IMR-90 (cell line): ENCODE results near the gene SGO2. TPM values are rescaled to one million over a fixed set of nuclear protein-coding genes. Genes with fewer than 3 reads are reported as not detected.

Experiments used
- ATAC-seq: fragments of 200-7000 bp; cut with Tn5 transposase; 2 replicates; pipeline ENCODE4 v1.9.1; 2020; ENCODE audit warnings: low read depth, mild to moderate bottlenecking, moderate library complexity
- BruUV-seq: library from RNA; stranded (reverse); fragments of 400-500 nt; replicated peaks from 2 replicates; lab custom pipeline; 2021; lab: Mats Ljungman, UMichigan
- CTCF ChIA-PET: fragments of 300-600 bp; formaldehyde crosslinking; extraction: SDS; loops from one replicate; lab custom pipeline; 2021; ENCODE audit warnings: antibody characterized with exemption; lab: Yijun Ruan, JAX
- POLR2A ChIA-PET: fragments of 300-600 bp; sonication (Branson Sonifier 250); formaldehyde crosslinking; loops from one replicate; lab custom pipeline; 2022; ENCODE audit warnings: antibody characterized with exemption; ENCODE audit not compliant: unreplicated experiment; lab: Charles Lee
- DNase-seq: peaks from one replicate; pipeline ENCODE4 v3.0.0; 2013
- H2AFZ ChIP-seq: replicated peaks from 2 replicates; pipeline ENCODE3; 2013; ENCODE audit warnings: low read length, mild to moderate bottlenecking; ENCODE audit not compliant: poor library complexity
- H2AK5ac ChIP-seq: 2 replicates; pipeline ENCODE4 v1.6.1; 2013; ENCODE audit warnings: low read depth, low read length, inconsistent platforms
- H2AK9ac ChIP-seq: replicated peaks from 2 replicates; pipeline ENCODE3; 2013; ENCODE audit warnings: mild to moderate bottlenecking, low read depth, low read length, moderate library complexity; ENCODE audit not compliant: poor library complexity
- H2BK120ac ChIP-seq: 2 replicates; pipeline ENCODE4 v1.6.1; 2013; ENCODE audit warnings: low read depth, low read length, inconsistent platforms
- H2BK15ac ChIP-seq: 3 replicates; pipeline ENCODE4 v1.6.1; 2013; ENCODE audit warnings: low read depth, low read length, inconsistent platforms
- H2BK20ac ChIP-seq: 2 replicates; pipeline ENCODE4 v1.6.1; 2013; ENCODE audit warnings: low read depth, mild to moderate bottlenecking, inconsistent platforms, low read length, moderate library complexity
- H2BK5ac ChIP-seq: 2 replicates; pipeline ENCODE4 v1.6.1; 2013; ENCODE audit warnings: mild to moderate bottlenecking, low read depth, low read length, inconsistent platforms; ENCODE audit not compliant: poor library complexity, severe bottlenecking
- H3K14ac ChIP-seq: replicated peaks from 2 replicates; pipeline ENCODE4 v1.6.1; 2013; ENCODE audit warnings: low read depth, low read length, inconsistent platforms
- H3K18ac ChIP-seq: 2 replicates; pipeline ENCODE4 v1.6.1; 2013; ENCODE audit warnings: low read depth, low read length, control low read depth
- H3K23ac ChIP-seq: 2 replicates; pipeline ENCODE4 v1.6.1; 2013; ENCODE audit warnings: low read depth, low read length, inconsistent platforms
- H3K27ac ChIP-seq: 2 replicates; pipeline ENCODE4 v1.5.1; 2013; ENCODE audit warnings: mild to moderate bottlenecking, control low read depth, low read length; ENCODE audit not compliant: insufficient read depth
- H3K27me3 ChIP-seq: 2 replicates; pipeline ENCODE4 v1.6.1; 2013; ENCODE audit warnings: low read length; ENCODE audit not compliant: control insufficient read depth, insufficient read depth
- H3K36me3 ChIP-seq: 2 replicates; pipeline ENCODE4 v1.6.1; 2013; ENCODE audit warnings: low read length, mixed read lengths; ENCODE audit not compliant: control insufficient read depth, insufficient read depth
- H3K4ac ChIP-seq: 2 replicates; pipeline ENCODE4 v1.6.1; 2013; ENCODE audit warnings: low read depth, low read length, inconsistent platforms
- H3K4me1 ChIP-seq: 2 replicates; pipeline ENCODE4 v1.6.1; 2013; ENCODE audit warnings: low read length, mixed read lengths; ENCODE audit not compliant: control insufficient read depth, insufficient read depth
- H3K4me2 ChIP-seq: 2 replicates; pipeline ENCODE4 v1.6.1; 2013; ENCODE audit warnings: low read depth, mild to moderate bottlenecking, control low read depth, low read length, moderate library complexity
- H3K4me3 ChIP-seq: 2 replicates; pipeline ENCODE4 v1.5.1; 2013; ENCODE audit warnings: low read depth, mild to moderate bottlenecking, control low read depth, low read length, moderate library complexity; ENCODE audit not compliant: insufficient read depth
- H3K56ac ChIP-seq: 2 replicates; pipeline ENCODE4 v1.6.1; 2013; ENCODE audit warnings: low read length, inconsistent platforms; ENCODE audit not compliant: insufficient read depth; ENCODE audit errors: extremely low read depth
- H3K79me1 ChIP-seq, 2 experiments: 2 replicates each; pipeline ENCODE4 v1.6.1; 2013; ENCODE audit warnings: low read length in 2 of 2, inconsistent platforms in 1 of 2, low read depth in 1 of 2
- H3K9ac ChIP-seq: 2 replicates; pipeline ENCODE4 v1.6.1; 2013; ENCODE audit warnings: low read depth, low read length, control low read depth
- H3K9me1 ChIP-seq: 2 replicates; pipeline ENCODE4 v1.6.1; 2013; ENCODE audit warnings: low read length, inconsistent platforms; ENCODE audit not compliant: insufficient read depth
- H3K9me3 ChIP-seq: 2 replicates; pipeline ENCODE4 v1.6.1; 2013; ENCODE audit warnings: low read length; ENCODE audit not compliant: control insufficient read depth, insufficient read depth
- H4K20me1 ChIP-seq: 2 replicates; pipeline ENCODE4 v1.6.1; 2013; ENCODE audit warnings: low read length, inconsistent platforms; ENCODE audit not compliant: insufficient read depth
- H4K5ac ChIP-seq: 2 replicates; pipeline ENCODE4 v1.6.1; 2013; ENCODE audit warnings: mild to moderate bottlenecking, low read depth, low read length, control low read depth
- H4K8ac ChIP-seq, 2 experiments: 2 replicates each; pipeline ENCODE4 v1.6.1; 2013; ENCODE audit warnings: low read depth in 2 of 2, low read length in 2 of 2, control low read depth in 1 of 2, inconsistent platforms in 1 of 2
- H4K91ac ChIP-seq: 2 replicates; pipeline ENCODE4 v1.6.1; 2013; ENCODE audit warnings: low read depth, low read length, inconsistent platforms; ENCODE audit not compliant: insufficient read depth
- CTCF ChIP-seq: conservative IDR thresholded peaks from 2 replicates; pipeline ENCODE4 v1.5.1; 2012; ENCODE audit warnings: mild to moderate bottlenecking, low read depth, low read length, improper control_type of control experiment
- MAZ ChIP-seq: IDR thresholded peaks from 2 replicates; pipeline ENCODE4 v1.6.1; 2012; ENCODE audit warnings: low read depth, mild to moderate bottlenecking, low read length, improper control_type of control experiment, moderate library complexity, borderline replicate concordance
- NFE2L2 ChIP-seq: fragments of 150-350 bp; IDR thresholded peaks from 2 replicates; pipeline ENCODE4 v1.6.1; 2016; ENCODE audit warnings: low read depth, mild to moderate bottlenecking, low read length
- WGBS, 2 experiments: methylation state at CpG; one replicate each; pipeline versions ENCODE4 v1.1.5 to v1.1.7; 2013; ENCODE audit warnings: missing lambda C conversion rate in 2 of 2; ENCODE audit not compliant: insufficient read length in 1 of 2; ENCODE audit errors: extremely low coverage in 2 of 2; 5-methylcytosine and 5-hydroxymethylcytosine counted together
- dilution Hi-C: fragments of 300-500 bp; cut with HindIII; formaldehyde crosslinking; loops from one replicate; pipeline ENCODE4 v1.14.3; 2018; ENCODE audit warnings: low sequenced_read_pairs; ENCODE audit not compliant: unreplicated experiment
- in situ Hi-C: fragments of 300-500 bp; cut with MboI; formaldehyde crosslinking; loops from 3 replicates; pipeline ENCODE4 v1.14.3; 2019; ENCODE audit warnings: low sequenced_read_pairs, inconsistent platforms, mixed read lengths
- intact Hi-C: fragments of 100-400 bp; cut with micrococcal nuclease; formaldehyde crosslinking; loops from 2 replicates; pipeline ENCODE4 v1.10.0; 2022
- polyA plus RNA-seq, 3 experiments: library from polyadenylated mRNA; depleted of rRNA; stranded (reverse); fragments of >200 nt; gene quantifications; 2 replicates each; pipeline ENCODE4 v1.2.3, GENCODE V29; 2012; ENCODE audit warnings: low replicate concordance in 1 of 3
- total RNA-seq: library from RNA; depleted of rRNA; stranded (reverse); fragments of >200 nt; gene quantifications from 2 replicates; pipeline ENCODE4 v1.2.3, GENCODE V29; 2012

The SGO2 gene
- total and polyA plus RNA-seq, 2 of the 4 experiments (the other 2 are of a cell fraction), result 5.4 to 6.3 TPM

- Histone ChIP-seq H2AK5ac (no peak overlapping the region), H3K23ac (no peak overlapping the region), H2BK120ac (no peak overlapping the region), H2BK15ac (no peak overlapping the region), H3K36me3 (peaks cover 12% of the 10 kb centered on the region; the same call in 1 of the 2 replicates), H4K5ac (no peak overlapping the region), H3K4me3 (no peak overlapping the region), H3K79me1 (peaks cover 0 to 9% of the 10 kb centered on the region in 2 experiments; a peak in 1 of 4 replicates), H3K9me1 (peaks cover 9% of the 10 kb centered on the region), H4K20me1 (no peaks in the 10 kb centered on the region), H3K56ac (no peak overlapping the region), H2AK9ac (no peak overlapping the region), H3K27me3 (no peaks in the 10 kb centered on the region), H2AFZ (no peak overlapping the region), H3K27ac (no peak overlapping the region), H4K91ac (no peak overlapping the region), H3K14ac (no peak overlapping the region), H3K18ac (no peak overlapping the region), H3K9ac (no peak overlapping the region), H3K4me1 (peaks cover 19% of the 10 kb centered on the region), H4K8ac (no peak overlapping the region), H3K9me3 (no peaks in the 10 kb centered on the region), H2BK20ac (no peak overlapping the region), H2BK5ac (no peak overlapping the region), H3K4ac (no peak overlapping the region), H3K4me2 (no peak overlapping the region)
- in situ Hi-C loops (no loop called here), dilution Hi-C loops (no loop called here), intact Hi-C loops (loop anchor here (5.0 kb wide), 2 partner anchors 219 to 236 kb away; no protein-coding TSS in a partner anchor)
- DNase-seq, result peak; percentile 25
- ATAC-seq, result no peak
- TF ChIP-seq CTCF (peak; percentile 25; the same call in 1 of the 2 replicates), MAZ (no peak), NFE2L2 (no peak)
- BruUV-seq, result no TSS peak
- 100% methylated on average over 1 of the region's 4 CpGs; no CpG with 5 or more reads in 1 of the 2 experiments for WGBS, 2 experiments
- CTCF ChIA-PET, result interaction anchor here (0.6 to 2.1 kb wide), 7 partner anchors 10 to 498 kb away, joined by 3 to 10 read pairs (median 3); no protein-coding TSS in a partner anchor
- POLR2A ChIA-PET, result no interaction called here
Observed at GRCh38 chr2:200483729-200484198, 42.2 kb upstream of the SGO2 start.
